Chondrocyte (in vitro differentiated cells): ENCODE results near the gene BIRC6. TPM values are rescaled to one million over a fixed set of nuclear protein-coding genes. Genes with fewer than 3 reads are reported as not detected.
"Not testable (repeated sequence)": the region's sequence is repeated elsewhere in the genome, so short reads cannot be mapped to it uniquely, and the experiment has no call there.

Experiments
- DNase-seq: peaks from one replicate; pipeline ENCODE4 v3.0.0; 2021; ENCODE audit warnings: mixed read lengths, low spot score
- H3K27ac Mint-ChIP-seq: one replicate; pipeline ENCODE4 v1.8.0; 2021; ENCODE audit warnings: mild to moderate bottlenecking, moderate library complexity, mixed read lengths; ENCODE audit not compliant: unreplicated experiment
- H3K27me3 Mint-ChIP-seq: 2 replicates; pipeline ENCODE4 v1.8.0; 2021; ENCODE audit warnings: low read depth, mixed read lengths
- H3K36me3 Mint-ChIP-seq: 2 replicates; pipeline ENCODE4 v1.8.0; 2021; ENCODE audit warnings: low read depth, mixed read lengths
- H3K4me1 Mint-ChIP-seq: 2 replicates; pipeline ENCODE4 v1.8.0; 2021; ENCODE audit warnings: low read depth, mild to moderate bottlenecking, mixed read lengths
- H3K4me3 Mint-ChIP-seq: one replicate; pipeline ENCODE4 v1.8.0; 2021; ENCODE audit warnings: mild to moderate bottlenecking, moderate library complexity, mixed read lengths; ENCODE audit not compliant: unreplicated experiment
- H3K9me3 Mint-ChIP-seq: 2 replicates; pipeline ENCODE4 v1.8.0; 2021; ENCODE audit warnings: low read depth, mixed read lengths
- CTCF ChIP-seq: fragments of 200-600 bp; sonication (generic); IDR thresholded peaks from 2 replicates; pipeline ENCODE4 v1.5.0; 2021; ENCODE audit warnings: antibody characterized with exemption, mild to moderate bottlenecking, moderate library complexity
- total RNA-seq: library from RNA; stranded (reverse); gene quantifications from 3 replicates; pipeline ENCODE4 v1.2.1, GENCODE V29; 2021

Gene BIRC6
- total RNA-seq, 1 donor from 2014 or later: 76.0 TPM

- no peak overlapping the region for H3K4me3 Mint-ChIP-seq
- TF ChIP-seq CTCF: no peak
- H3K9me3 Mint-ChIP-seq: no peaks in the 10 kb centered on the region
- no peak overlapping the region for H3K27ac Mint-ChIP-seq
- H3K4me1 Mint-ChIP-seq: peaks cover 57% of the 10 kb centered on the region
- no peak for DNase-seq
- no peaks in the 10 kb centered on the region for H3K27me3 Mint-ChIP-seq
- H3K36me3 Mint-ChIP-seq: no peaks in the 10 kb centered on the region
Observed at GRCh38 chr2:32369222-32369621, 12.4 kb downstream of the BIRC6 start.

- not testable (repeated sequence) for H3K4me3 Mint-ChIP-seq, H3K9me3 Mint-ChIP-seq, H3K36me3 Mint-ChIP-seq, H3K27me3 Mint-ChIP-seq, DNase-seq, H3K27ac Mint-ChIP-seq
- H3K4me1 Mint-ChIP-seq: peaks cover 47% of the 10 kb centered on the region
Observed at GRCh38 chr2:32370942-32371341, 14.1 kb downstream of the BIRC6 start.

- peaks cover 43% of the 10 kb centered on the region for H3K4me1 Mint-ChIP-seq
- no peaks in the 10 kb centered on the region for H3K27me3 Mint-ChIP-seq
- H3K9me3 Mint-ChIP-seq: no peaks in the 10 kb centered on the region
- no peak overlapping the region for H3K4me3 Mint-ChIP-seq
- DNase-seq: no peak
- no peaks in the 10 kb centered on the region for H3K36me3 Mint-ChIP-seq
- no peak for TF ChIP-seq CTCF
- no peak overlapping the region for H3K27ac Mint-ChIP-seq
Observed at GRCh38 chr2:32372519-32373182, 15.8 kb downstream of the BIRC6 start.

GRCh38 chr2:32375228-32375892, 18.5 kb downstream of the BIRC6 start:
- peaks cover 1% of the 10 kb centered on the region for H3K36me3 Mint-ChIP-seq
- H3K9me3 Mint-ChIP-seq: no peaks in the 10 kb centered on the region
- peaks cover 50% of the 10 kb centered on the region for H3K4me1 Mint-ChIP-seq
- no peak overlapping the region for H3K4me3 Mint-ChIP-seq
- H3K27me3 Mint-ChIP-seq: no peaks in the 10 kb centered on the region
- peak overlapping the region; percentile 32 for H3K27ac Mint-ChIP-seq
- DNase-seq: no peak
- TF ChIP-seq CTCF: no peak

- Mint-ChIP-seq H3K9me3 (no peaks in the 10 kb centered on the region), H3K27me3 (no peaks in the 10 kb centered on the region), H3K27ac (no peak overlapping the region), H3K4me3 (no peak overlapping the region), H3K4me1 (peaks cover 46% of the 10 kb centered on the region), H3K36me3 (peaks cover 2% of the 10 kb centered on the region)
- no peak for DNase-seq
- TF ChIP-seq CTCF: no peak
Observed at GRCh38 chr2:32376756-32377155, 19.9 kb downstream of the BIRC6 start.

GRCh38 chr2:32377928-32378327, 21.1 kb downstream of the BIRC6 start:
- H3K27me3 Mint-ChIP-seq: no peaks in the 10 kb centered on the region
- no peaks in the 10 kb centered on the region for H3K9me3 Mint-ChIP-seq
- no peak overlapping the region for H3K4me3 Mint-ChIP-seq
- no peak for TF ChIP-seq CTCF
- H3K4me1 Mint-ChIP-seq: peaks cover 46% of the 10 kb centered on the region
- H3K36me3 Mint-ChIP-seq: peaks cover 7% of the 10 kb centered on the region
- no peak for DNase-seq
- H3K27ac Mint-ChIP-seq: peak overlapping the region; percentile 13
